Ovary (tissue), 9 donors: ENCODE data around the gene RHBDL2. TPM values are rescaled to one million over a fixed set of nuclear protein-coding genes. Genes with fewer than 3 reads are reported as not detected.

Experiments used
- DNase-seq, 5 donors: peaks; one replicate each; pipeline ENCODE4 v3.0.0-alpha.2; 2019 to 2020
- H3K27ac ChIP-seq, 2 donors: fragments of 200-600 bp; one replicate each; pipeline versions ENCODE4 v1.5.1 to v1.8.0; 2019 to 2022
- H3K27me3 ChIP-seq: fragments of 200-600 bp; one replicate; pipeline ENCODE4 v1.8.0; 2022
- H3K36me3 ChIP-seq: fragments of 200-600 bp; sonication (generic); one replicate; pipeline ENCODE4 v1.5.1; 2019
- H3K4me1 ChIP-seq: one replicate; pipeline ENCODE4 v1.8.1; 2013; ENCODE audit warnings: mild to moderate bottlenecking, moderate library complexity; ENCODE audit not compliant: insufficient read depth
- H3K4me3 ChIP-seq: fragments of 200-600 bp; sonication (generic); one replicate; pipeline ENCODE4 v1.5.1; 2017
- H3K9me3 ChIP-seq, 2 donors: fragments of 200-600 bp in 1 of 2; sonication (generic) in 1 of 2; one replicate each; pipeline versions ENCODE4 v1.5.1 to v1.8.1; 2013 to 2019; ENCODE audit warnings: mild to moderate bottlenecking in 1 of 2, moderate library complexity in 1 of 2
- EP300 ChIP-seq: sonication (generic); formaldehyde crosslinking; IDR thresholded peaks from one replicate; pipeline ENCODE4 v1.6.1; 2017; ENCODE audit warnings: antibody characterized with exemption
- POLR2A ChIP-seq: fragments of 450-650 bp; IDR thresholded peaks from one replicate; pipeline ENCODE4 v1.6.1; 2017; ENCODE audit warnings: antibody characterized with exemption, mild to moderate bottlenecking, moderate library complexity
- WGBS, 3 donors: extraction: QIAGEN DNeasy Blood & Tissue Kit in 1 of 3; methylation state at CpG; one replicate each; pipeline versions ENCODE4 v1.1.5 to v1.1.7; 2013 to 2017; 5-methylcytosine and 5-hydroxymethylcytosine counted together
- intact Hi-C, 4 donors: fragments of 100-400 bp; cut with DNase I; formaldehyde crosslinking; loops; one replicate each; pipeline versions ENCODE4 v1.11.0 to v1.15.1; 2022 to 2023
- polyA plus RNA-seq, 2 donors: library from polyadenylated mRNA; stranded (reverse); fragments of 200-250 nt in 1 of 2; fragments of 350-450 nt in 1 of 2; fragmentation: Illumina TruSeq in 1 of 2; extraction: RNeasy Lipid Tissue Mini Kit (QIAGEN cat#74804) in 1 of 2; gene quantifications; one replicate each; pipeline ENCODE4 v1.2.3, GENCODE V29; 2013 to 2014
- total RNA-seq, 7 donors: library from RNA; depleted of rRNA in 2 of 7; stranded (reverse); fragments of >200 nt in 2 of 7; fragmentation: NEBNext Ultra II Directional in 3 of 7; extraction: Animal tissue kit (Norgen Biotek cat#: 25700) in 3 of 7; gene quantifications; one replicate each; pipeline versions ENCODE4 v1.1.0 to v1.2.4, GENCODE V29; 2016 to 2023
- TF ChIP-seq, protein P1 (sequence below), 3 donors: fragments of 450-650 bp in 2 of 3; fragments of 200-600 bp in 1 of 3; IDR thresholded peaks; one replicate each; pipeline versions ENCODE4 v1.5.1 to v1.8.0; 2016 to 2022; ENCODE audit warnings: antibody characterized with exemption in 3 of 3, mild to moderate bottlenecking in 1 of 3
- donor health status: DM: no; HTN: no; CAD: no; lungs with moderate emphysema.
- donor health status: DM: no; HTN: no; CAD: no.
- donor health status: Bipolar disorder and iron deficiency.
- donor health status: DM: yes; HTN: yes; CAD: no.
- donor health status: DM: no; HTN: no; CAD: no.
- donor health status: DM: yes; HTN: yes; CAD: no.

The RHBDL2 gene
- total and polyA plus RNA-seq, 9 donors = 0.10 to 0.35 (median 0.24) TPM; not detected in 3

DNA sequence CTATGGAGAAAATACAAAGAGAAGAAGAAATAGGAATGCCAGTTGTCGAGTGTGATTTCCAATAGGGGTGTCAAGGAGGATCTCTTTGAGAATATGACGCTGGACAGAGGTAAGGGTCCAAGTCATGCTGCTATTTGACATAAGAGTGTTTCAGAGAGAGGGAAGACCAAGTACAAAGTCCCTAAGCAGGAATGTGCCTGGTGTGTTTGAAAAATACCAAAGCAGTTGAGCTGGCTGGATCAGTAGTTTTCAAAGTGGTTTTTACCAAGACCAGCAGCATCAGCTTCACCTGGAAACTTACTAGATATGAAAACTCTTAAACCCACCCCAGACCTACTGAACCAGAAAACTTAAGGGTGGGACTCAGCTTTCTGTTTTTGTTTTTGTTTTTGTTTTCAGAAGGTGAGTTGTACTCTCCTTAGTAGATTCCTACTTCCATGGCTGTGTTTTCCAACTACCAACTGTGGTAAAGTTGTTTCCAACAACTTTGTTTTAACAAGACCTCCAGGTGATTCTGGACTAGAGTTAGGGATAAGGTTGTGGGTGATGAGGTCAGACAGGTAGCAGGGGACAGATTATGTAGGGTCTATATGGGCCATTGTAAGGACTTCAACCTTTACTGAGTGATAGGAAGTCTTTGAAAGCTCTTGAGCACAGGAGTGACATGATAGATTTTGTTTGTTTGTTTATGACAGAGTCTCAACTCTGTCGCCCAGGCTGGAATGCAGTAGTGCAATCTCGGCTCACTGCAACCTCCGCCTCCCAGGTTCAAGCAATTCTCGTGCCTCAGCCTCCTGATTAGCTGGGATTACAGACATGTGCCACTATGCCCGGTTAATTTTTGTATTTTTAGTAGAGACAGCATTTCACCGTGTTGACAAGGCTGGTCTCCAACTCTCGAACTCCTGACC, 53.0 kb downstream of the RHBDL2 start:
- H3K36me3 ChIP-seq = no peaks in the 10 kb centered on the region
- no peak for TF ChIP-seq EP300
- intact Hi-C loops = no loop called here
- no peak for DNase-seq
- no peaks in the 10 kb centered on the region for H3K4me1 ChIP-seq
- H3K9me3 ChIP-seq = no peaks in the 10 kb centered on the region
- H3K4me3 ChIP-seq = no peak overlapping the region
- 84 to 90% (median 87%) methylated on average over 9 of the region's 9 CpGs for WGBS, 3 donors
- no peaks in the 10 kb centered on the region for H3K27me3 ChIP-seq
- no peak overlapping the region for H3K27ac ChIP-seq

DNA sequence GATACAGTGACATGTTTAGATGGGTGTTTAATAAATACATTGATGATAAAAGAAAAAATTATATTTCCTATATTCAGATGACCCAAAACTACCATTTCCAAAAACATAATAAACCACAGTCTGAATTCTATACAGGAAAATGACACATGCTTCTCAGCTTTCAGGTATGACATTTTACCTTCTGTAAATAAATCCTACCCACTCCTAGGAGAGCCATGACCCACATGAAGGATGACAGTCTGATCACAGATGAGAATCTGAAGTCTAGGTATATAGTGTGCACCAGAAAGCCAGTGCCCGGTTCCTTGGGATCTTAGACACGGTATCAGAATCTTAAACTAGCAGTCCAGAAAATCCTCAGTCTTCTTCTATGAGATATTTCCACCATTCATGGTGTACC, 56.5 kb downstream of the RHBDL2 start:
- intact Hi-C loops = no loop called here

DNA sequence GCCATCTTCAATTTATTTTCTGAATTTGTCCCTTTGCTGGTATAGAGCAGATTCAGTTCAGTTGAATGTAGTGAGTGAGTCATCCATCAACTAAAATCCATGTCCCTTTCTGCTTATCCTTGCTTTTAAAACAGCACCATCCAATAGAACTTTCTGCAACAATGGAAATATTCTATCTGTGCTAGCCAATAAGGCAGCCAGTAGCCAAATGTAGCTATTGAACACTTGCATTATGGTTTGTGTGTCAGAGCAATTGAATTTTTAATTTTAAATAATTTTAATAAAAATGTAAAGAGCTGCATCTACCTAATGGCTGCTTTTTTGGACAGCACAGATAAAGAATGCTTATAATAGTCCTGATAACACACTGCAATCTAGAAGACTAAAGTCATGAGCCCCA, 60.1 kb downstream of the RHBDL2 start, which contains the start of gene GJA9:
Gene GJA9 (minus strand): TSS at position 101 of the 400 bp plus-strand sequence. CDS start 5,489 bp downstream, outside the sequence.
- Histone ChIP-seq H3K9me3 (no peaks in the 10 kb centered on the region), H3K27ac (no peak within 1 kb of the TSS), H3K4me1 (no peaks in the 10 kb centered on the region), H3K36me3 (no peaks in the 10 kb centered on the region), H3K4me3 (no peak within 1 kb of the TSS), H3K27me3 (no peaks in the 10 kb centered on the region)
- intact Hi-C loops = no loop called here
- TF ChIP-seq POLR2A = no peak
- DNase-seq = no peak

More for the DNA sequence above, 56.5 kb downstream of the RHBDL2 start:
- Histone ChIP-seq H3K27ac (no peak overlapping the region), H3K4me1 (no peaks in the 10 kb centered on the region), H3K27me3 (no peaks in the 10 kb centered on the region), H3K9me3 (no peaks in the 10 kb centered on the region), H3K4me3 (no peak overlapping the region), H3K36me3 (no peaks in the 10 kb centered on the region)
- TF ChIP-seq EP300 (no peak), POLR2A (no peak)
- TF ChIP-seq, protein P1, sequence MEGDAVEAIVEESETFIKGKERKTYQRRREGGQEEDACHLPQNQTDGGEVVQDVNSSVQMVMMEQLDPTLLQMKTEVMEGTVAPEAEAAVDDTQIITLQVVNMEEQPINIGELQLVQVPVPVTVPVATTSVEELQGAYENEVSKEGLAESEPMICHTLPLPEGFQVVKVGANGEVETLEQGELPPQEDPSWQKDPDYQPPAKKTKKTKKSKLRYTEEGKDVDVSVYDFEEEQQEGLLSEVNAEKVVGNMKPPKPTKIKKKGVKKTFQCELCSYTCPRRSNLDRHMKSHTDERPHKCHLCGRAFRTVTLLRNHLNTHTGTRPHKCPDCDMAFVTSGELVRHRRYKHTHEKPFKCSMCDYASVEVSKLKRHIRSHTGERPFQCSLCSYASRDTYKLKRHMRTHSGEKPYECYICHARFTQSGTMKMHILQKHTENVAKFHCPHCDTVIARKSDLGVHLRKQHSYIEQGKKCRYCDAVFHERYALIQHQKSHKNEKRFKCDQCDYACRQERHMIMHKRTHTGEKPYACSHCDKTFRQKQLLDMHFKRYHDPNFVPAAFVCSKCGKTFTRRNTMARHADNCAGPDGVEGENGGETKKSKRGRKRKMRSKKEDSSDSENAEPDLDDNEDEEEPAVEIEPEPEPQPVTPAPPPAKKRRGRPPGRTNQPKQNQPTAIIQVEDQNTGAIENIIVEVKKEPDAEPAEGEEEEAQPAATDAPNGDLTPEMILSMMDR (IDR thresholded peaks at IDR 0.05) = no peak
- WGBS, 3 donors = 97 to 98% (median 97%) methylated on average over 2 of the region's 2 CpGs
- no peak for DNase-seq

DNA sequence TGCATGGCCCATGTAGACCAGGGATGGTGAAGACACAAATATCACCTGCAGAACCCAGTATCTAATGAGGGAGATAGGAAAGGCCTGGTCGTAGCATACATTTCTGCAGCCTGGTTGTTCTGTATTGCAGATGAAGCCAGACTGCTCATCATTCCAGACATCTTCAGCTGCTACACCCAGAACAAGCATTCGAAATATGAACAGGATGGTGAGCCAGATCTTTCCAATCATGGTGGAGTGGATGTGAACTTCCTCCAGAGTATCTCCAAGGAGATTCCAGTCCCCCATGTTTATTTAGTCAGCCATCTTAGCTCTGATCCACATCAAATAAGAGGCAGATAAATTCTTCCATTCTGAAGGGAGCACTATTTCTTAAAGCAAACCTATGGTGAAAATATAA, 65.8 kb downstream of the RHBDL2 start:
- no peaks in the 10 kb centered on the region for H3K27me3 ChIP-seq
- H3K4me1 ChIP-seq = no peaks in the 10 kb centered on the region
- H3K4me3 ChIP-seq = no peak overlapping the region
- WGBS, 3 donors = 80 to 93% (median 89%) methylated on average over 2 of the region's 2 CpGs
- DNase-seq = no peak
- TF ChIP-seq POLR2A (no peak), EP300 (no peak)
- TF ChIP-seq, protein P1 (IDR thresholded peaks at IDR 0.05) = no peak
- no peak overlapping the region for H3K27ac ChIP-seq
- no peaks in the 10 kb centered on the region for H3K9me3 ChIP-seq
- no peaks in the 10 kb centered on the region for H3K36me3 ChIP-seq
- intact Hi-C loops = loop anchor here in 2 of 4 donors (10.0 kb wide), 1 partner anchor 119 kb away; the partner anchor contains the start of gene AKIRIN1 (in 2 of the 2)

DNA sequence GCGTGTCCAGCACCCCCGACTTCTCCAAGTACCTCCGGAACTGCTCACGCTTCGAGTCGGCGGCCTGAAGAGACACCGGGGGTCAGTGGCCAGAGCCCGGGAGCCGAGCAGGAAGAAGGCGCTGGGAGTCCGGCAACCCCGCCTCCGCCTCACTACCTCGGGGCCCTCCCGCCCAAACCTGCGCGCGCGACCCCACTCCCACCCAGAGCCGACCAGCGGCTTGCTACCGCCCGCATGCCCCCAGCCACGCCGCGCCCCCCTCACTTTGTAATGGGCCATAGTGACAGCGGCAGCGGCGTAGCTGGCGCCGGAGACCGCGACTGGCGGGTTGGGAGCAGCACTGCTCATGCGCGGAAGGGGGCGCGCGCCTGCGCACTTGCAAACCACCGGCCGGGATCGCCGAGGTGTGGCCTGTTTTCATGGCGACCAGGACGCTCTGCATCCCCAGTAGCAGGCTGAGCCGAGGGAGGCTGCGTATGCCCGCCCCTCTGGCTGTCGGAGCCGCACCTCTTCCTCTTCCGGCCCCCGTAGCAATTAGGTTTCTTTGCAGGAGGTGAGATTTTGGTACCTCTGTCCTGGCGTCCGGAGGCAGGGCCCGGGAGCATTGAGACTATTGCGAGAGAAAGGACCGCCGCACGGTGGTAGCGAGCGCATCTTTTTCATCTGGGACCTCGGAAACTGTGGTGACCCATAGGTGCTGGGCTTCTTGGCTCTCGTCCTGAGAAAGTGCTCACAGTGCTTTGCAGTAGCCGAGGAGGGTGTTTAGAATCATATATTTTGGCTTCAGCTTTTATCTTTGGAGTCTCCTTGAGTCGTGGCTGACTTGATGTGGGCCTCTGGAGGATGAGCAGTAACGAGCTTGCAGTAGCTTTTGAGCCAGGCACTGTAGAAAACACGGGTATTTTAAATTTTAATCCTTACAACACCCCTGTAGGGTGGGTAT, 68.3 kb downstream of the RHBDL2 start, which contains the start of gene MYCBP:
Gene MYCBP (minus strand): TSS at position 322 of the 943 bp plus-strand sequence. CDS start 43 bp downstream, at position 279.
- 0 to 1% (median 0%) methylated on average over 39 to 69 of the region's 69 CpGs for WGBS, 3 donors
- intact Hi-C loops = loop anchor here in 2 of 4 donors (5.0 to 10.0 kb wide), 2 partner anchors 122 to 209 kb away; partner anchors contain the start of gene AKIRIN1 (in 2 of the 2)

More for the DNA sequence above, 68.3 kb downstream of the RHBDL2 start, which contains the start of gene MYCBP:
- Histone ChIP-seq H3K27ac (peak within 1 kb of the TSS; percentile 2 to 34), H3K4me1 (no peaks in the 10 kb centered on the region), H3K27me3 (no peaks in the 10 kb centered on the region), H3K4me3 (peak within 1 kb of the TSS; percentile 98), H3K9me3 (no peaks in the 10 kb centered on the region), H3K36me3 (no peaks in the 10 kb centered on the region)
- TF ChIP-seq, protein P1 (IDR thresholded peaks at IDR 0.05) = peak in 2 of 3 donors; percentile 10 to 51
- no peak for TF ChIP-seq POLR2A
- peak; percentile 94 to 97 (median 94) for DNase-seq
